Ecto neural progenitor cell (in vitro differentiated cells): ENCODE data around the gene PAPOLB.

Source experiments
- DNase-seq: peaks from one replicate; pipeline ENCODE4 v3.0.0-alpha.2; 2018; ENCODE audit warnings: low spot score

Gene PAPOLB

GRCh38 chr7:4823441-4824119 lies 38.2 kb downstream of the PAPOLB start:
- no peak for DNase-seq

GRCh38 chr7:4822677-4823076 lies 39.2 kb downstream of the PAPOLB start:
- DNase-seq, result no peak

GRCh38 chr7:4820967-4821471 lies 40.8 kb downstream of the PAPOLB start:
- no peak for DNase-seq

GRCh38 chr7:4820405-4820966 lies 41.3 kb downstream of the PAPOLB start:
- no peak for DNase-seq

GRCh38 chr7:4819560-4820404 lies 42.0 kb downstream of the PAPOLB start:
- no peak for DNase-seq

- DNase-seq, result no peak
Observed at GRCh38 chr7:4818000-4818794, 43.6 kb downstream of the PAPOLB start.

GRCh38 chr7:4817178-4817901 lies 44.5 kb downstream of the PAPOLB start:
- DNase-seq, result no peak

- DNase-seq, result no peak
Observed at GRCh38 chr7:4816419-4817080, 45.3 kb downstream of the PAPOLB start.

- no peak for DNase-seq
Observed at GRCh38 chr7:4815609-4816418, 46.0 kb downstream of the PAPOLB start.

- DNase-seq, result no peak
Observed at GRCh38 chr7:4815121-4815520, 46.7 kb downstream of the PAPOLB start.

GRCh38 chr7:4814433-4814832 lies 47.4 kb downstream of the PAPOLB start:
- no peak for DNase-seq

GRCh38 chr7:4809666-4810065 lies 52.2 kb downstream of the PAPOLB start:
- DNase-seq, result no peak

- DNase-seq, result no peak
Observed at GRCh38 chr7:4809091-4809591, 52.7 kb downstream of the PAPOLB start.

- no peak for DNase-seq
Observed at GRCh38 chr7:4808565-4808964, 53.3 kb downstream of the PAPOLB start.

- DNase-seq, result no peak
Observed at GRCh38 chr7:4808026-4808425, 53.8 kb downstream of the PAPOLB start.
